ENCODE results near the gene DENND6B.
"Not testable (repeated sequence)": the region's sequence is repeated elsewhere in the genome, so short reads cannot be mapped to it uniquely, and the experiment has no call there.

The DENND6B gene

GRCh38 chr22:50282361-50283155 is 44.3 kb downstream of the DENND6B start:
- no peak for DNase-seq

GRCh38 chr22:50281957-50282356 is 44.9 kb downstream of the DENND6B start:
- no peak for DNase-seq

GRCh38 chr22:50281384-50281760 is 45.4 kb downstream of the DENND6B start:
- DNase-seq: no peak

GRCh38 chr22:50280708-50281383 is 46.0 kb downstream of the DENND6B start:
- DNase-seq: no peak

GRCh38 chr22:50280022-50280707 is 46.6 kb downstream of the DENND6B start:
- no peak for DNase-seq

- no peak for DNase-seq
Measured at GRCh38 chr22:50278956-50279619, 47.7 kb downstream of the DENND6B start.

GRCh38 chr22:50278461-50278860 is 48.4 kb downstream of the DENND6B start:
- no peak for DNase-seq

GRCh38 chr22:50277761-50278160 is 49.1 kb downstream of the DENND6B start:
- no peak for DNase-seq

- no peak for DNase-seq
Measured at GRCh38 chr22:50276143-50276542, 50.7 kb downstream of the DENND6B start.

- no peak for DNase-seq
Measured at GRCh38 chr22:50275181-50276055, 51.4 kb downstream of the DENND6B start.

- DNase-seq: no peak
Measured at GRCh38 chr22:50274771-50275170, 52.0 kb downstream of the DENND6B start.

GRCh38 chr22:50274311-50274710 is 52.5 kb downstream of the DENND6B start:
- no peak for DNase-seq

- DNase-seq: not testable (repeated sequence)
Measured at GRCh38 chr22:50273781-50274180, 53.0 kb downstream of the DENND6B start.

- not testable (repeated sequence) for DNase-seq
Measured at GRCh38 chr22:50273352-50273751, 53.5 kb downstream of the DENND6B start.

- no peak for DNase-seq
Measured at GRCh38 chr22:50272044-50272802, 54.6 kb downstream of the DENND6B start.

GRCh38 chr22:50271519-50271970 is 55.3 kb downstream of the DENND6B start:
- DNase-seq: no peak

- DNase-seq: no peak
Measured at GRCh38 chr22:50270666-50271394, 56.0 kb downstream of the DENND6B start.

- DNase-seq: no peak
Measured at GRCh38 chr22:50269970-50270665, 56.7 kb downstream of the DENND6B start, which contains the start of gene MAPK11. MAPK11 (minus strand) TSS chr22:50270380; CDS start chr22:50270292, 88 bp downstream.

- DNase-seq: no peak
Measured at GRCh38 chr22:50269573-50269969, 57.2 kb downstream of the DENND6B start.

- no peak for DNase-seq
Measured at GRCh38 chr22:50268655-50269113, 58.1 kb downstream of the DENND6B start.

All from SIG-M5 (cell line).